GM13976 (cell line): ENCODE measurements around the gene DLX6.

Source experiments
- DNase-seq: peaks from one replicate; pipeline ENCODE4 v3.0.0; 2012; ENCODE audit warnings: low spot score
- CTCF ChIP-seq: IDR thresholded peaks from 2 replicates; pipeline ENCODE4 v1.5.1; 2012; ENCODE audit warnings: borderline replicate concordance, mild to moderate bottlenecking; ENCODE audit not compliant: insufficient read depth; ENCODE audit errors: extremely low read depth, missing control alignments, control extremely low read depth
- in situ Hi-C: fragments of 300-500 bp; cut with MboI; formaldehyde crosslinking; loops from one replicate; pipeline ENCODE4 v1.12.0; 2022; ENCODE audit warnings: low sequenced_read_pairs, mixed read lengths, inconsistent platforms; ENCODE audit not compliant: unreplicated experiment

DLX6 gene

DNA sequence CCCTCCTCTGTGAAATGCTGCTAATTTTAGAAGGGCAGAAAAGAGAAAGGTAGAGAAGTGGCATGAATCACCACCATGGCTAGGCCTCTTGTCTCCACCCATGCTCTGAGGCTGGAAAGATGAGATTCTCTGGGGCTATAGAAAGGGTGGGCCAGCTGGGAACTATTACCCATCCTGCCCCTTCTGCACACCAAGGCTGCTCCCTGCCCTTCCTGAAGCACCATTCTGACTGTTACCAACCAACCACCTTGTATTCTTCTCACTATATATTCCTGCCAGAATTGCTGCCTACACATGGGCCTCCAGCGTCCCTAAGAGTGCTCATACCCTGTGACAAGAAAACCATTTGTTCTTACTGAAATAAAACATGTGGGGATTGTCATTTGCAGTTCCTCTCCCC lies 11.4 kb upstream of the DLX6 start:
- no peak for DNase-seq
- no peak for TF ChIP-seq CTCF
- in situ Hi-C loops, result no loop called here

DNA sequence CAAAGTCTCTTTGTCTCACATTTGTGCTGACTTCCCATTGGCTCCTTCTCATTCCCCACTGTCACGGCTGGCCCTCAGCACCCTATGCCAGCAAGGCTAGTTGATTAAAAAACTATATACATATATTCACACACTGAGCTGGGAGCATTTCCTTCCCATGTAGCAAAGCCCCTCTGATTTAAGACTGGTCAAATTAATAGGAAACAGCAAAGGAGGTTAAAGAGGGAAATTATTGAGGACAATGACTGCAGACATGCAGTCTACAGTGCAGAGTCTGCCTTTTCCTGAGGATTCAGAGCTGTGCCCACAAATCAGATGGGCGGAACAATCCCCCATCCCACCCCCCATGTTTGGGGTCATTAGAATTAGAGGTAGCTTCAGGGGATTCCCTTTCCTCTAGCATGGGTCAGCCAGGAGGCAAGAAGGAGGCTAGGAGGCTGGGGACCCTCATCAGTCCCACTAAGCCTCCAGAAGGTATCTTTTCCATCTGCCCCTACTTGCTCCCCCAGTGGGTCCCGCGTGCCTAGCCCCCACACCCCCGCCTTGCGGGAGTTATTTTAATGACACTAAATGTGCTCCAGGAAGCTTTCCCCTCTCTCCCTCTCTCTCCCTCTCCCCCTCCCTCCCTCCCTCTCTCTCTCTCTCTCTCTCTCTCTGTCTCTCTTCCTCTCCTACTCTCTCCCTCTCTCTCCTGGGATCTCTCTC lies 9.8 kb upstream of the DLX6 start:
- in situ Hi-C loops, result no loop called here
- DNase-seq, result no peak
- no peak for TF ChIP-seq CTCF

DNA sequence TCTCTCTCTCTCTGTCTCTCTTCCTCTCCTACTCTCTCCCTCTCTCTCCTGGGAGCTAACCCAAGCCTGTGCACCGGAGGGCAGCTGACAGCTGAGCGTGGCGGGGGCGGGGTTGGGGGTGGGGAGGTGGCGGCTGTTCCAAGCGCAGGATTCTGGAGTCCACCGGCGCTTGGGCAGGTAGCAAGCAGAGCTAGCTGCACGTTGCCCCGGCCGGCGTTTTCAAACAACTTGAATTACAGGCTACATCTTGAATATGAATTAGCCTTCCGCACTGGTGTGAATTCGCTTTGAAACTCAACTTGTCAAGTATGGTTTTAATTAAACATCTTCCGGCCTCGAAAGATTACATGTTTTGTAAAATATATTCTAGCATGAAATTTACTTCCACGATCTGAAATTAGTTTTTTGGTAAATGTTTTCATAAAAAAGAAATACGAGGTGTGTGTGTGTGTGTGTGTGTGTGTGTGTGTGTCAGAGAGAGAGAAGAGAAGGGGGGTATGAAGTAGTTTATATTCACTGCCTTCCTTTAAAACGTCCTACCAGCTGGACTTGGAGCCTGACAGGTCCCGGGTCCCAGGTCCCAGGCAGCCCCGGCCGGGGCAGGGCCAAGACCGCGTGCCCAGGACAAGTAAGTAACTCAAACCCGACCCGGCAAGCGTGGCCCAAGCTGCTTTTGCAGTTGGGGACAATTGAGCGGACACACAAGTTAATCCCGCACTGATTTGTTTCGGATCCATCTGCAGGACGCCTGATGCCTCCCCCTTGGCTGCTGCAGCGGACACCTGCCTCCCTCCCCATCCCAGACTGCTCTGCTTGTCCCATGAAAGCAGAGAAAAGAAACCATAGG lies 9.0 kb upstream of the DLX6 start:
- no peak for DNase-seq
- in situ Hi-C loops, result no loop called here
- no peak for TF ChIP-seq CTCF

- TF ChIP-seq CTCF, result no peak
- in situ Hi-C loops, result no loop called here
- DNase-seq, result no peak
Measured at GRCh38 chr7:96996958-96997511, 8.3 kb upstream of the DLX6 start.

DNA sequence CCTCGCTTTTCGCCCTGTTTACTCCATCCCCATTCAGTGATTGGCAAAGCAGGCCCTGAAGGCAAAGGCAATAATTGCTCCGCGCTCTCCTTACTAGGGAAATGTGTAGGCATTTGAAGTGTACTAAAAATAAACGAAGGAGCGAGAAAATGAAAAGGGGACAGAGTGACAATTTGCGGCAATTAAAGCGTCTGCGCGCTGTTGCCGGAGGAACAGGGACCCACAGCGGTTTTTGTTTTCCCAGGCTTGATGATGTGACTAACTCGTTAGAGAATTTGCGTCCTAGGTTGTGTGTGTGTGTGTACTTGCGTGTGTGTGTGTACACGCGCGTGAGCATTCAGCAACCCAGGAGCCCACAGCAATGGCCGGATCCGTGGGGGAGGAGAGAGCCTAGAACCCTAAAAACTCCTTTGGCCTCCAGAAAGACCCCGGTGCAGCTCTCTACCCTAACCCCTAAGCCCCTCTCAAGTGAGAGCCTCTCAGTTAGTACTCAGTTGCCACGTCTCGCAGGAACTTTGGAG lies 7.8 kb upstream of the DLX6 start:
- DNase-seq, result no peak
- no peak for TF ChIP-seq CTCF
- in situ Hi-C loops, result no loop called here

GRCh38 chr7:96998333-96998732 lies 7.0 kb upstream of the DLX6 start:
- no peak for TF ChIP-seq CTCF
- DNase-seq, result no peak
- in situ Hi-C loops, result no loop called here
